Progenitor cell of endocrine pancreas (in vitro differentiated cells): ENCODE measurements around the gene CATSPERZ. TPM values are rescaled to one million over a fixed set of nuclear protein-coding genes. Genes with fewer than 3 reads are reported as not detected.

Experiments used
- DNase-seq: peaks from one replicate; pipeline ENCODE4 v3.0.0; 2021; ENCODE audit warnings: low spot score; ENCODE audit not compliant: unreplicated experiment
- H3K27ac Mint-ChIP-seq: 2 replicates; pipeline ENCODE4 v1.8.0; 2021; ENCODE audit warnings: mild to moderate bottlenecking, moderate library complexity, mixed read lengths
- H3K27me3 Mint-ChIP-seq: 2 replicates; pipeline ENCODE4 v1.8.0; 2021; ENCODE audit warnings: mixed read lengths
- H3K36me3 Mint-ChIP-seq: 2 replicates; pipeline ENCODE4 v1.8.0; 2022; ENCODE audit warnings: mixed read lengths; ENCODE audit not compliant: insufficient read depth
- H3K4me1 Mint-ChIP-seq: 2 replicates; pipeline ENCODE4 v1.8.0; 2021; ENCODE audit warnings: low read depth, mixed read lengths
- H3K4me3 Mint-ChIP-seq: 2 replicates; pipeline ENCODE4 v1.8.0; 2021; ENCODE audit warnings: low read depth, mild to moderate bottlenecking, moderate library complexity, mixed read lengths
- H3K9me3 Mint-ChIP-seq: 2 replicates; pipeline ENCODE4 v1.8.0; 2021; ENCODE audit warnings: low read depth, mixed read lengths
- total RNA-seq: library from RNA; stranded (reverse); gene quantifications from 2 replicates; pipeline ENCODE4 v1.2.1, GENCODE V29; 2021
- TF ChIP-seq, protein P1 (sequence below): fragments of 200-600 bp; sonication (generic); IDR thresholded peaks from one replicate; pipeline ENCODE4 v1.5.0; 2021; ENCODE audit warnings: antibody characterized with exemption, mild to moderate bottlenecking; ENCODE audit not compliant: unreplicated experiment

CATSPERZ gene
- total RNA-seq, 1 donor from 2014 or later, result not detected

DNA sequence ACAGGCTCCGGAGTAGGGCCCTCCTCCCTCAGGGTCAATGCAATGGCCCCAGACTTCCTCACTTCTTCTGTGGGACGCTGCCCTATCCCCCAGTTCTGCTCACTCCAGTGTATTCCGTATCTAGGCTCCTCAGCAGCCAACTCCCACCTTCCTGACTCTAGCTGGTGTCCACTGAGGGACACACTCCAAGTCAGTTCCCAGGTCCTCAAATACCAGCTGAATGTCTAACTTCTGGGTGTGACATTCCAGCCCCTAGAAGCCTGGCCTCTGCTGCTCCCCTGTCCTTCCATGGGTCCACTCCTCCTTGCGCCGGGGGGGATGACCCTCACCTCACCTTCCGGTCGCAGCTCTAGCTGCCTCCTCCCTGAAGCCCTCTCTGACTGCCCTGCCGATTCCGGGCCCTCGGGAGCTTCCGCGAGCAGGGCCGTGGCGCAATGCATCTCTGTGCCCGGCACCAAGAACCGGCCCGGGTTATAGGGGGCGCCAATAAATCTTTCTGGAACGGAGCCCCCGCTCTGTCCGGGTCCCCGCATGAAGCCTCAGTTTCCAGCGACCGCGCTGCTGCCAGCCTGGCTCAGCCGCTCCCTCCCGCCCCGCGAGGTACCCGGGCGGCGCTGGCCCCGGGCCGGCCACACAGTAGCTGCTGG is 31.1 kb upstream of the CATSPERZ start:
- H3K4me1 Mint-ChIP-seq, result peaks cover 12% of the 10 kb centered on the region
- H3K4me3 Mint-ChIP-seq, result peak overlapping the region; percentile 98
- H3K9me3 Mint-ChIP-seq, result no peaks in the 10 kb centered on the region
- TF ChIP-seq, protein P1, sequence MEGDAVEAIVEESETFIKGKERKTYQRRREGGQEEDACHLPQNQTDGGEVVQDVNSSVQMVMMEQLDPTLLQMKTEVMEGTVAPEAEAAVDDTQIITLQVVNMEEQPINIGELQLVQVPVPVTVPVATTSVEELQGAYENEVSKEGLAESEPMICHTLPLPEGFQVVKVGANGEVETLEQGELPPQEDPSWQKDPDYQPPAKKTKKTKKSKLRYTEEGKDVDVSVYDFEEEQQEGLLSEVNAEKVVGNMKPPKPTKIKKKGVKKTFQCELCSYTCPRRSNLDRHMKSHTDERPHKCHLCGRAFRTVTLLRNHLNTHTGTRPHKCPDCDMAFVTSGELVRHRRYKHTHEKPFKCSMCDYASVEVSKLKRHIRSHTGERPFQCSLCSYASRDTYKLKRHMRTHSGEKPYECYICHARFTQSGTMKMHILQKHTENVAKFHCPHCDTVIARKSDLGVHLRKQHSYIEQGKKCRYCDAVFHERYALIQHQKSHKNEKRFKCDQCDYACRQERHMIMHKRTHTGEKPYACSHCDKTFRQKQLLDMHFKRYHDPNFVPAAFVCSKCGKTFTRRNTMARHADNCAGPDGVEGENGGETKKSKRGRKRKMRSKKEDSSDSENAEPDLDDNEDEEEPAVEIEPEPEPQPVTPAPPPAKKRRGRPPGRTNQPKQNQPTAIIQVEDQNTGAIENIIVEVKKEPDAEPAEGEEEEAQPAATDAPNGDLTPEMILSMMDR, result no peak
- H3K27ac Mint-ChIP-seq, result peak overlapping the region; percentile 90
- peaks cover 2% of the 10 kb centered on the region for H3K36me3 Mint-ChIP-seq
- H3K27me3 Mint-ChIP-seq, result no peaks in the 10 kb centered on the region
- DNase-seq, result no peak

DNA sequence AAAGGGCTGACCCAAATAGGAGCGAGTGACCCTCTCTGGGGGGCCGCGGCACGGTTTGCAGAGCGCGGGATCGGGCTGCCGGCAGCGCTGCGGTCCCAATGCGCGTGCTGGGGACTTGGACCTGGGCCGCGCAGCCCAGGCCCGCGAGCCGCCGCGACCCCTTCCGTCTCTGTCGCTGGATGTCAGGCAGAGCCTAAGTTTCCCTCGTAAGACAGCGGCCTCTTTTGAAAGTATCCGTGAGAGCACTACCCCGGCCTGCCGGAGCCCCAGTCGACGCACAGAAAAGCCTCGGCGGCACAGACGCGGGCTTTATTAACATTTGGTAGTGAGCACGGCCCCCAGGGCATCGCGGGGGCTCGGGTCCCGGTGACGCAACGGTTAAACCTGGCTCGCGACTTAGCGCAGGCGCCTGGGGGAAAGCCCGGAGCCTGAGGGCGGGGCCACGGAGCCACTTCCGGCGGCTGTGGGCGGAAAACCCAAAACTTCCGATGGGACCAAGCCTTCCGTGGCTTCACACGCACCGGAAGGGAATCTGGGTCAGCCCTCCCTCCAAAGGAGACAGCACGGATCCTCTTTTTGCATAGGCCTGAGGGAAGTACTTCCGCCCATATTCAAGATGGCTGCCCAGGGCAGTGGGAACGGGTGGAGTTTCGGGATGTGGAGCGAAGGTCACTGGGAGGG is 30.5 kb upstream of the CATSPERZ start:
- H3K4me1 Mint-ChIP-seq, result peaks cover 12% of the 10 kb centered on the region
- peak; percentile 91 for DNase-seq
- peaks cover 2% of the 10 kb centered on the region for H3K36me3 Mint-ChIP-seq
- H3K9me3 Mint-ChIP-seq, result no peaks in the 10 kb centered on the region
- H3K27ac Mint-ChIP-seq, result peak overlapping the region; percentile 99
- peak overlapping the region; percentile 98 for H3K4me3 Mint-ChIP-seq
- H3K27me3 Mint-ChIP-seq, result no peaks in the 10 kb centered on the region
- TF ChIP-seq, protein P1, result peak; percentile 19

DNA sequence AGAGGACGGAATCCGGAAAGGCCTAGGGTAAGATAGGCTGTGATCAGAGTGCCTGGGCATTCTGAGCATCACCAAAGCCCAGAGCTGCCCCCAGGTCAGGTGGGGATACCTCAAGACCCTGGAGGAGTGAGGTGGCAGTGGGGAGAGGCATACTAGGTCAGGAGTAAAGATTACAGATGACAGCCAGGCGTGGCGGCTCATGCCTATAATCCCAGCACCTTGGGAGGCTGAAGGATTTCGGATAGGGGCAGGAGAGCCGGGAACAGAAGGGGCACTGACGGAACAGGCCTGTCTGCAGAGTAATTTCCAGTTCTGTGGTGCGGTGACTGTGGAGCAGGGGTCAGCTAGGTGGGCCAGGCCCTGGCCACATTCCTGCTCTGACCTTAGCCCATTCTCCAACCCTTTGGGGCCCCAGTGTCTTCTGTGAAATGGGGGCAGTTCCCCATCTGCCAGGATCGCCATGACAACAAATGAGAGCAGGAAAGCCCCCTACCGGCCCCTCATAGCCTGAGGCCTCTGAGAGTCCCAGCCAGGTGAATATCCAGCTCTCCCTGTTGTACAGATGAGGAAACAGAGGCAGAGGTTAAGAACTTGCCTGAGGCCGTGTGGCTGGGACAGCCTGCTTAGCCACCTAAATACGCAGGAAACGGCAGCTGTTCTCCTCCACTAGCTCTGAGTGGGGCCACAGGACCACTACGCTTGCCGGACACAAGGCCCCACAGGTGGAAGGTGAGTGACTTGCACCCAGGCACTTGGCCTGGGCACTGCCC is 24.9 kb upstream of the CATSPERZ start:
- no peak overlapping the region for H3K27ac Mint-ChIP-seq
- H3K9me3 Mint-ChIP-seq, result no peaks in the 10 kb centered on the region
- DNase-seq, result no peak
- peaks cover 6% of the 10 kb centered on the region for H3K4me1 Mint-ChIP-seq
- peaks cover 7% of the 10 kb centered on the region for H3K36me3 Mint-ChIP-seq
- TF ChIP-seq, protein P1, result no peak
- no peaks in the 10 kb centered on the region for H3K27me3 Mint-ChIP-seq
- H3K4me3 Mint-ChIP-seq, result no peak overlapping the region

DNA sequence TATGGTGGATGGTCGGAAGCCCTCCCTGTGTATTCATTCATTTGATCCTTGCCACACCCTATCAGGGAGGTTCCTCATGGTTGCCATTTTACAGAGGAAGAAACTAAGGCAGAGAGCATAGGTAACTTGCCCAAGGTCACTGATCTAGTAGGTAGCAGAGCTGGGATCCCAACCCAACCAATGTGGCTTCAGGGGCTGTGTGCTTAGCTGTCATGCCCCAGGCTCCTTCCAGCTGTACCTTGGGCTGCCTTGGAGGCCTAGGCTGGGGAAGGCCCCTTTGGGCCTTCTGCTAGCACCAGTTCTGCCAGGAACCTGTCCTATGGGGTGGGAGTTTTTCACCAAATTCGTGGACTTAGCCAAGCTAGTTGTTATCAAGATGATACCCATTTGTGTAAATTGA is 24.3 kb upstream of the CATSPERZ start:
- TF ChIP-seq, protein P1, result no peak
- H3K27me3 Mint-ChIP-seq, result no peaks in the 10 kb centered on the region
- H3K4me1 Mint-ChIP-seq, result peaks cover 4% of the 10 kb centered on the region
- H3K27ac Mint-ChIP-seq, result no peak overlapping the region
- H3K9me3 Mint-ChIP-seq, result no peaks in the 10 kb centered on the region
- H3K4me3 Mint-ChIP-seq, result no peak overlapping the region
- H3K36me3 Mint-ChIP-seq, result peaks cover 7% of the 10 kb centered on the region
- DNase-seq, result no peak

DNA sequence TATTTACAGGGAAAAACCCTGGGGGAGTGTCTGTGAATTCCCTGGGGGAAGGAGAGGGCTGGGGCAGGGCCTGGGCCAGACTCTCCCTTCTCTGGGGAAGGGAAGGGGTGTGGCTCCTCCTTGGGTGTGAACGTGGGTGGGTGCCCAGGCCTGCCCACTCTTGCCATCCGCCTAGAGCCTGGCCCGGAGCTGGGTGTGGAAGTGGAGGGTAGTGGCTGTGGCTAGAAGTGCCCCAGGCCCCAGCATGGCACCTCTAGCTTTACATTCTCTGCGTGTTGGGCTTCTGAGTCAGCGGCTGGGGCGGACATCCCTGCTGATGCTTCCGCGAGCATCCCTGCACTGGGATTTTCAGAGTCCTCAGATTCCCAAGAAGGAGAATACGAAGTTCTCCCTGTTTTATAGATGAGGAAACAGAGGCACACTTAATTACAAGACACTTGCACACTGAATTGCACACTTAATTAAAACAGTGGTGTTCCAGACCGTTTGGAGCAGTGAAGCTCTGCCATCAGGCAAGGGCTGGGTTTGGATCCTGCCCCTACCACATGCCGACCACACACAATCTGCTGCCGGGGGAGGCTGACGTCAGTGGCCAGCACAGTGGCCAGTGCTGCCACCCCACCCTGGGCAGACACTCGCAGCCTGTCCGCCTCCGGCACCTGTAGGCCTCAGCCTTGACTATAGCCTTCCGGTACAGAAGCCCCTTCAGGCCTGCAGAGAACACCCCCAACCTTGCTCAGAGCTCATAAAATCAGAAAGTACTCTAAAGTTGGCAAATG is 23.3 kb upstream of the CATSPERZ start:
- Mint-ChIP-seq H3K36me3 (peaks cover 7% of the 10 kb centered on the region), H3K4me3 (no peak overlapping the region), H3K27ac (no peak overlapping the region), H3K27me3 (no peaks in the 10 kb centered on the region), H3K9me3 (no peaks in the 10 kb centered on the region), H3K4me1 (peaks cover 2% of the 10 kb centered on the region)
- DNase-seq, result no peak
- TF ChIP-seq, protein P1, result no peak
